H4 (cell line): Measurements from ENCODE around the gene UMPS. TPM values are rescaled to one million over a fixed set of nuclear protein-coding genes. Genes with fewer than 3 reads are reported as not detected.
A peak's percentile ranks its signal among the peaks of the same experiment; 100 is the strongest.

Experiments used
- DNase-seq: peaks from one replicate; pipeline ENCODE4 v3.0.0-alpha.2; 2015; ENCODE audit warnings: low spot score
- total RNA-seq: library from RNA; depleted of rRNA; stranded (reverse); fragments of >200 nt; shearing (Covaris generic); gene quantifications from 2 replicates; pipeline ENCODE4 v1.2.3, GENCODE V29; 2014; rRNA removed

UMPS gene
- 44.7 and 51.0 TPM in 2 replicates for total RNA-seq

DNA sequence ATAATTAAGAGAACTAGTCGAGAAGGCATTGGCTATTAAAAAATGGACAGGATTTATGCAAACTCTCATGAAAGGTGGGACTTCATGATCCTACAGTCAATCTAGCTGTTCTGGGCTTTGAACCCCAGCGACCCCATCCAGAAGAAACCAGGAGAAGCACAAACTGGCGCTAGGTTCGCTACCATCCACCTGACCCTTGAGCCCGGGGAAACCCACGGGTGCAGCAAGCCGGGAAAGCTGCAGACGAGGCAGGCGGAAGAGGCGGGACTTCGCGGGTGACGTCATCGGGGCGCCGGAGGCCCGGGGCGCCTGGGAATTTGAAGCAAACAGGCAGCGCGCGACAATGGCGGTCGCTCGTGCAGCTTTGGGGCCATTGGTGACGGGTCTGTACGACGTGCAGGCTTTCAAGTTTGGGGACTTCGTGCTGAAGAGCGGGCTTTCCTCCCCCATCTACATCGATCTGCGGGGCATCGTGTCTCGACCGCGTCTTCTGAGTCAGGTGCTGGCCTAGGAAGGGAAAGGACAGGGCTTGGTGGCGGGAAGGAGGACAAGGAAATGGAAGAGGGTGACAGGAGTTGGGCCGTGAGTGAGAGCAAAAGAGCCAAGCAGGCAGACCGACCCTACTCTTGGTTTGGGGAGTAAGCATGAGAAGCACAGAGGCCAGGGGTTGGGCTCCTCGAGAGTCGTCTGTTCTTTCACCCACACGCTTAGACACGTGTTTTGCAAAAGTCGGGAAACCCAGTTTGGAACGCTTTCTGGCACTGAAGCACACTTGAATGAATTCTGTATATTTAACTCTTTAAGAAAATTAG lies at the start of gene UMPS:
Gene UMPS, plus strand, starts transcription at position 324 of the 812 bp plus-strand sequence. Its CDS starts 20 bp downstream, at position 344.
- peak; percentile 81 for DNase-seq

DNA sequence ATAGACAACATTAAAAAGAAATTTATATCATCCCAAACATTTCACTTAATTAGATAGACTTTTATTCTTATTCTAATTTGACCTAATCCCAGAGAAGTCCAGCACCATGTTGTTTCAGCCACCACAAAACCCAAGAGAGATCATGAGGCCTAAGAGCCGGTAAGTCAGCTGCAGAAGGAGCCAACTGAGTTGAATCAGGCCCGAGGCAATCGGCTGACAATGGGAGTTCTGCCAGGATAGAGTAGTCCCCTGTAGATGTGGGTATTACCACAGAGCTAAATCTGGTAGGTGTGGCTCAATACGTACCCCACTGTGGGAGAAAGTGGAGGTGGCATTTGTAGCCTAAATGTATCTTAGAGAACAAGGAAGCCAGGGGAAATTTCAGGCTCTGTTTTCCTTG lies 49.7 kb upstream of the UMPS start:
- no peak for DNase-seq

DNA sequence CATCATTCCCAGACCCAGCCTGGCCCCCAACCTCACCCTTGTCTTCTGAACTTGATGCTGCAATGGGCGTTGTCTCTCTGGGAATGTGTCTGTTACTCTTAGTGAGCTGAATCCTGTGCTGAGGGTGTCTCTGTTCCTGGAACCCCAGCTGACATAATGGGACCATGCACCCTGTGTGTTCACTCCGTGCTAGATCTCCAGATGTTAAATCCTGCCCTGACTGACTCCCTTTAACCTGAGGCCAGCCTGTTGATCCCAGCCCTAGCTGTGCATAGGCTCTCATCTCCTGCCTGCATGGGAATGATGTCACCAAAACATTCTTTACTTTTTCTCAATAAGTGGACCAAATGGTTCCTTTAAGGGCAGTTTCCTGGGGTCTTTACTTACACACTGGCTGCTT lies 48.0 kb upstream of the UMPS start:
- DNase-seq: no peak

- no peak for DNase-seq
Measured at GRCh38 chr3:124684459-124684858, 45.8 kb upstream of the UMPS start.

DNA sequence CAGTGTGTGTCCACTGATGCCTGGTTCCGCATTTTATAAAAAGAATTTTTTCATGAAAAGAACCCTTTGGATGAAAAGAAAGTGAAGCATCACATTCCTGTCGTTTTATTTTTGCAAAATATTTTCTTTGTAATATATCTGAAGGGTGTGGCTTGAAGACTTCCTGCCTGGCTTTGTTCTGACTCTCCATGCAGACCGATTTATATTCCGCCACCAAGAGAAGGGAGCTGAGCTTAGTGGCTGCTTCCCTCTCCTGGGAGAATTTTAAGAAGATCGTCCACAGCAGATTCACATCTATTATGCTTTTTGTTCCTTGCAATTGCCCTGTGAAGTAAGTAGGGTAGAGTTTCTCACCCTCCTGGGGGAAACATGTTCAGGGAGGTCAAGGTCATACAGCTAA lies 45.2 kb upstream of the UMPS start:
- no peak for DNase-seq

DNA sequence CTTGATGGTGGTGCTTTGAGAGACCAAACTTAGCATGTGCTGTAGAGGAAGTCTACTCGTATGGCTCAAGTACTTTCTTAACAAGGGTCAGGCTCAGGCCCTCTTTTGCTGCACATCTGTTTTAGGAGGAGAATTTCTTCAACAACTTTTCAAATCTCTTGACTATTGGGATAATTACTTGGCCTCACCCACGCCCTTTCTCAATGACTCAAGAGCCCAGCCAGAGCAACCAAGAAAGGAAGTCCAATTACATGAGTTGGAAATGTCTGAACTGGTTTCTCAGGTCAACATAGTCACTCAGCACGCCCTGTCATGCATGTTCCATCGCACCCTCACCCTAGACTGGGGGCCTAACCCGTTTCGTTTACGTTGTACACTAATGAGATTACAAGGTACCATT lies 44.8 kb upstream of the UMPS start:
- DNase-seq: no peak

DNA sequence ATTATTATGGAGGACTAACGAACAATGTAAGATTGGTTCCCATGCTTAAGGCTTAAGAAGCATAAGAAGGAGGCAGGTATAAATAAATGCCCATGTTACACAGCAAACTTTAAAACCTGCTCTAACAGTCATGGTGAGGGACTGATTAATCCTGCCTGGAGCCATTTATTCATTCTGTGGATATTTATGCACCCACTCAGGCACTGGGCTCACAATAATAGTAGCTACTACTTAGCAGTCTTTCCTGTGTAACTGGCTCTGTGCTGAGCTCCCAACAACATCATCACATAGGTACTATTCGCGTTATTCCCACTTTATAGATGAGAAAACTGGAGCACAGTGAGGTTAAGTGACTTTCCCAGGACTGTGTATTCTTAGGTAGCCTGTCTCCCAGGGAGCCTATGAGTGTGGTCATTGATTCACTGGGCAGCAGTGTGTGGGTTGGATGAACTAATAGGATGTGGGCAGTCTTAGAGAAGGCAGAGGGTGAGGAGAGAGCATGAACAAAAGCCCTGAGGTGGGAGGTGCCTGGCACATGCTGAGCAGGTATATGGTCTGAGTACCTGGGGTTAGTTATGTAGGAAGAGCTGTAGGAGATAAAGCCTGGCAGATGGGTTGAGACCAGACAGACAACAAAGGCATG lies 44.1 kb upstream of the UMPS start:
- no peak for DNase-seq

DNA sequence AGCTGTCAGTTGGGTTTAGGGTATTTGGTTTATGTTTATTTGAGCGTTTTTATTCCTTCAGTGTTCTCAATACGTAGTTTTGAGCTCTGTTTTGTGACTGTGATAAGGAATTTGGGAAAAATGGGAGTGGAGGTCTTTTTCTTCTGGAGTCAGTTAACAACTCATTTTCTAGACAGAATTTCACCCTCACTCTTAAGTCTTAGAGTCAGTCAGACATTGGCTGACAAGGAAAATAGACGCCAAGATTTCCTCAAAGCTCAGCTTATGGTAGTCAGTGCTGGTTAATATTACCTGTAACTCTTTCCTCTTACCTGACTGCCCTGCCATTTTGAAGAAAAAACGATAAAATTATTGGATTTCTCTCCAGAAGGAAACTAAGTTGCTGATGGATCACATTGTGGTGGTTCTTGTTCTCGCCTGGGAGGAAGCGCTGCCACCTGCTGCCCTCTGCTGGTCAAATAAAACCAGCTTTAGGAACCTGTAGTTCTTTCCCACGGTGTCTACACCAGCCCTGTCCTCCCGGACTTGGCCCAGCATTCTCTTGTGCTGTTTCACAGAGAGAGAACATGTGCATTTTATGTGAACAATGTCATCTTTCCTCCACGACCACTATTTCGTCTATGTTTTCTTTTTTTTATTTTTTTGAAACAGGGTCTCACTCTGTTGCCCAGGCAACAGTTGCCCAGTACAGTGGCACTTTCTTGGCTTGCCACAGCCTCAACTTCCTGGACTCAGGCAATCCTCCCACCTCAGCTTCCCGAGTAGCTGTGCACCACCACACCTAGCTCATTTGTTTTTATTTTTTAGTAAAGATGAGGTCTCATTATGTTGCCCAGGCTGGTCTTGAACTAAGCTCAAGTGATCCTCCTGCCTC lies 41.4 kb upstream of the UMPS start:
- peak; percentile 76 for DNase-seq

GRCh38 chr3:124691599-124691998 lies 38.7 kb upstream of the UMPS start:
- DNase-seq: no peak

GRCh38 chr3:124694486-124694885 lies 35.8 kb upstream of the UMPS start:
- DNase-seq: no peak

DNA sequence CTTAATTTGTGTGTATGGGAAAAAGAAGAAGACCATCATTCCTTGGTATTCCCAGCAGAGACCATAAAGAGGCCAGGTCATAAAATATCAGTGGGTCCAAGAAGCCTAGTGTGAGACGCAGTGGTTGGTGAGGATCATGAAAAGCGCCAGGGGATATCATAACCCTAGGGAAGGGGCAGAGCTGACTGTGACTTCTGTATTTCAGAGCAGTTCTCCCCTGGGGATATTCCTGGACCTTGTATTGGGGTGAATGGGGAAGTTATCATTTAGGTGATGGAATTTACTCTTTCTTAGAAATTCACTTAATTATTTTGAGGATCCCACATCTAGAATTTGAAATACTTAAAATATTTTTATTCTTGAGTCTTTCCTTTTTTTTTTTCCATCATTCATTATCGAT lies 34.9 kb upstream of the UMPS start:
- DNase-seq: no peak

GRCh38 chr3:124696006-124696405 lies 34.2 kb upstream of the UMPS start:
- DNase-seq: no peak

- no peak for DNase-seq
Measured at GRCh38 chr3:124697302-124697701, 33.0 kb upstream of the UMPS start.

GRCh38 chr3:124698030-124698770 lies 32.1 kb upstream of the UMPS start:
- DNase-seq: no peak

- DNase-seq: no peak
Measured at GRCh38 chr3:124699051-124699450, 31.2 kb upstream of the UMPS start.

DNA sequence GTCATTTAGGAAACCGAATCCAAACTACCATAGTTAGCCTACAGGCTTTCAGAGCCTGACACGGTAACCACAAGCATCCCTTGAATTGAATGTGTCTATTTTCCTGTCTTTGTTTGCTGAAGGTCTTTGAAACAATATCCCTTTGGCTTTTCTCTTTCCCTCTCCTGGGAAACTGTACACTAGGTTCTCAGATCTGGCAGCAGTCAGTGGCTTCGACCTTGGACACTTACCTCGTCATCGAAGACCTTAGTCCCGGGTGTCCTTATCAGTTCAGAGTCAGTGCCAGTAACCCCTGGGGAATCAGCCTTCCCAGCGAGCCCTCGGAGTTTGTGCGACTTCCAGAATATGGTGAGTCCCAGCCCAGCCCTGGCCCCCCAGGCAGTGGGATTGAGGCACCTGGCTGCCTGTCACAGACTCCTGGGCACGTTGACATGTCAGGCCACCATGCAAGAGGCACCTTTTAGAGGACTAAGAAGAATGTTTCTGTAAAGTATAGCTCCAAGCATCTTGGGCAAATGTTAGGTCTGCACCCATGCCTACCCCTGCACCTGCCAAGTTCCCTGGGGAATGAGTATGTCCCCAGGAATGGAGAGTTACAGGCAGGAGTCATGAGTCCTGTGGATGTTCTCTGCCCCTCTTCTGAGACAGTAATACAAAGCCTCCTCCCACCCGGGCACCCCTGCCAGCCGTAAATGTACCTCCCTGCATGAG lies 30.4 kb upstream of the UMPS start:
- DNase-seq: no peak

DNA sequence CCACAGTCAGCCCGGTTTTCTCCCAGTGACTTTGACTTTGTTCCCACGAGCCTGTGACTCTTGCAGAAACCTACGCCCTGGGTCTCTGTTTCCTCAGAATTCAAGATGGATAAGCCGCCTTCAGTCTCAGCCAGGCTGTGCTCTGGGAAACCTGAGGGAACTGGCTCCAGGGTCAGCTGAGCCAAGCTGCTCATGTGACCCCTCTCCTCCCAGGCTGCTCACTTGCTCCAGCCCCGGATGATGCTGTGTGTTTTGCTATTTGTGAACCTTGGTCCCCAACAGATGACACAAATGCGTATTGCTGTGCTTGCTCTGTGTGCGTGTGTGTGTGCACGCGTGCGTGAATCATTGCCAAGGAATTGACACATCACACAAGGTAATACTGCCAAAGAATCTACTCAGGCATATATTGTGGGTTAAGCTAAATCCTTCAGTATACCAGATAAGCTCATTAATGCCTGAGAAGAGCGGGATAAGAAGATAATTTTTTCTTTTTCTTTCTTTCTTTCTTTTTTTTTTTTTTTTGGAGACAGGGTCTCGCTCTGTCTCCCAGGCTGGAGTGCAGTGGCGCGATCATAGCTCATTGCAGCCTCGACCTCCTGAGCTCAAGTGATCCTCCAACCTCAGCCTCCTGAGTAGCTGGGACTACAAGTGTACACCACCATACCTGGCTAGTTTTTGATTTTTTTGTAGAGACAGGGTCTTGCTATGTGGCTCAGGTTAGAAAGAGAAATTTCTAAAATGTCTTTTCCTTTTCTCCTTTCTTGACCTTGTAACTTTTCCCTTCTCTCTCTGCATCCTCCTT lies 29.2 kb upstream of the UMPS start:
- no peak for DNase-seq

DNA sequence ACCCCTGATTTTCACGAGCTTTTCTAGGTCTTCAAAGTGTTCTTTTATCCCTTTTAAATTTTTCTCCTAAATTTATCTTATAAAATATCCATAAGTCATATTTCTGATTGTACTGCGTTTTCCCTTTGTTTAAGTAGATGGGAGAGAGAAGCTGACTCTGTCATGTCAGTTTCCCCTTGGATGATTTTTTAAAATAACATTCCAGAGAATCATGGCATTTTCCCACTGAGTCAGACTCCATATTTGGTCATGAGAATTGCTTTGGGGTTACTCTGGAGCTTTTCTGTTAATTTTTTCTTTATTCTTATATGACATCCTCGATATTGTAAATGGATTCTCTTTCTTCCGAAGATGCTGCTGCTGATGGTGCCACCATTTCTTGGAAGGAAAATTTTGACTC lies 28.6 kb upstream of the UMPS start:
- no peak for DNase-seq

DNA sequence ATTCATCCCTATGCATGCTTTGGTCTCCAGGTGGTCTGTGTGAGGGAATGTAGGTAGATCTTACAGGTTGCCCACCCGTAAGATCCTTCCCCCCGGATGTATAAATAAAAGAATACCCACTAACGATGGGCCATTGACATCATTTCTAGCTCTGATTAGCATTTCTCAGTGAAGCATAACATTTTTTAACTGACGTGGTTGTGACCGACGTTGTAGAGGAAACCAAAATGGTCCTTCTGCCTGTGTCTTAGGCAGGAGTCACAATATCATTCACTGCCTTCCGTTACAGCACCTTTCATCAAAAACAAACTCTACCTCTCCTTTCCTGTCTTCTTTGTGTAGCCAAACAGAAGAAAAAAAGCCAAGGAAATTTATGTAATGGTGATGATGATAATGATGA lies 27.3 kb upstream of the UMPS start:
- DNase-seq: no peak

- DNase-seq: no peak
Measured at GRCh38 chr3:124705552-124705951, 24.7 kb upstream of the UMPS start.
